HFFc6 (cell line): ENCODE results near the gene RMDN3. TPM values are rescaled to one million over a fixed set of nuclear protein-coding genes. Genes with fewer than 3 reads are reported as not detected.

ENCODE experiments used
- DNase-seq: peaks from one replicate; pipeline ENCODE4 v3.0.0-alpha.2; 2018
- H3K27ac Mint-ChIP-seq: 2 replicates; pipeline ENCODE4 v1.8.0; 2020; ENCODE audit warnings: mild to moderate bottlenecking, mixed read lengths
- H3K27me3 Mint-ChIP-seq: 2 replicates; pipeline ENCODE4 v1.8.0; 2021; ENCODE audit warnings: mild to moderate bottlenecking, moderate library complexity, mixed read lengths; ENCODE audit not compliant: insufficient read depth
- H3K36me3 Mint-ChIP-seq: 2 replicates; pipeline ENCODE4 v1.8.0; 2021; ENCODE audit warnings: low read depth, mixed read lengths
- H3K4me1 Mint-ChIP-seq: 2 replicates; pipeline ENCODE4 v1.8.0; 2020; ENCODE audit warnings: low read depth, mixed read lengths
- H3K4me3 Mint-ChIP-seq: 2 replicates; pipeline ENCODE4 v1.8.0; 2020; ENCODE audit warnings: mild to moderate bottlenecking, moderate library complexity, mixed read lengths
- H3K9me3 Mint-ChIP-seq: 2 replicates; pipeline ENCODE4 v1.8.0; 2020; ENCODE audit warnings: mild to moderate bottlenecking, mixed read lengths
- total RNA-seq, 6 experiments: library from RNA; stranded (reverse); fragmentation: NEBNext Ultra II Directional; extraction: Animal tissue kit (Norgen Biotek cat#: 25700); gene quantifications; 2 replicates in 1 of 6; 3 replicates in 5 of 6; pipeline ENCODE4 v1.2.3, GENCODE V29; 2021
- TF ChIP-seq, protein P1 (sequence below): fragments of 200-600 bp; sonication (generic); IDR thresholded peaks from 2 replicates; pipeline ENCODE4 v1.5.0; 2021; ENCODE audit warnings: antibody characterized with exemption, mild to moderate bottlenecking

RMDN3 gene
- total RNA-seq, 6 experiments from 2014 or later = 32.6 to 43.2 (median 35.6) TPM

DNA sequence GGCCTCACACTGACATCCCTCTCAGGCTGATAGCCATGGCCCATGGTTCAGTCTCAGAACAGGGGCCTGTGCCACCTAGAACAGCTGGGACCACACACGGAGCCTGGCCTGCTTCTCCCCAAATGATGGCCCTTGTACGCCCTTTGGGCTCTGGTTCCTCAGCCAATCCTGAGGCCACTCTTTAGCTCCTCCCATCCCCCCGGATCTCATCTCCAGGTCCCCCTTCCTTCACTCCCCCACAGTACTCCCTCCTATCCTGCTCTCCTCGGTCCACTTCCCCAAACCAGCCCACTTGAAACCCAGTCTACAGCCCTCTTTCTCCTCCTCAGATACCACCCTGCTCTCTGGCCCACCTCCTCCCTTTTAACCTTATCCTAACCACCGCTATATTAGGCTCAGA, 34.1 kb upstream of the RMDN3 start:
- H3K4me1 Mint-ChIP-seq = peaks cover 40% of the 10 kb centered on the region
- H3K27me3 Mint-ChIP-seq = no peaks in the 10 kb centered on the region
- no peaks in the 10 kb centered on the region for H3K9me3 Mint-ChIP-seq
- no peak overlapping the region for H3K4me3 Mint-ChIP-seq
- no peak for DNase-seq
- no peak overlapping the region for H3K27ac Mint-ChIP-seq
- H3K36me3 Mint-ChIP-seq = peaks cover 10% of the 10 kb centered on the region
- TF ChIP-seq, protein P1, sequence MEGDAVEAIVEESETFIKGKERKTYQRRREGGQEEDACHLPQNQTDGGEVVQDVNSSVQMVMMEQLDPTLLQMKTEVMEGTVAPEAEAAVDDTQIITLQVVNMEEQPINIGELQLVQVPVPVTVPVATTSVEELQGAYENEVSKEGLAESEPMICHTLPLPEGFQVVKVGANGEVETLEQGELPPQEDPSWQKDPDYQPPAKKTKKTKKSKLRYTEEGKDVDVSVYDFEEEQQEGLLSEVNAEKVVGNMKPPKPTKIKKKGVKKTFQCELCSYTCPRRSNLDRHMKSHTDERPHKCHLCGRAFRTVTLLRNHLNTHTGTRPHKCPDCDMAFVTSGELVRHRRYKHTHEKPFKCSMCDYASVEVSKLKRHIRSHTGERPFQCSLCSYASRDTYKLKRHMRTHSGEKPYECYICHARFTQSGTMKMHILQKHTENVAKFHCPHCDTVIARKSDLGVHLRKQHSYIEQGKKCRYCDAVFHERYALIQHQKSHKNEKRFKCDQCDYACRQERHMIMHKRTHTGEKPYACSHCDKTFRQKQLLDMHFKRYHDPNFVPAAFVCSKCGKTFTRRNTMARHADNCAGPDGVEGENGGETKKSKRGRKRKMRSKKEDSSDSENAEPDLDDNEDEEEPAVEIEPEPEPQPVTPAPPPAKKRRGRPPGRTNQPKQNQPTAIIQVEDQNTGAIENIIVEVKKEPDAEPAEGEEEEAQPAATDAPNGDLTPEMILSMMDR = no peak

DNA sequence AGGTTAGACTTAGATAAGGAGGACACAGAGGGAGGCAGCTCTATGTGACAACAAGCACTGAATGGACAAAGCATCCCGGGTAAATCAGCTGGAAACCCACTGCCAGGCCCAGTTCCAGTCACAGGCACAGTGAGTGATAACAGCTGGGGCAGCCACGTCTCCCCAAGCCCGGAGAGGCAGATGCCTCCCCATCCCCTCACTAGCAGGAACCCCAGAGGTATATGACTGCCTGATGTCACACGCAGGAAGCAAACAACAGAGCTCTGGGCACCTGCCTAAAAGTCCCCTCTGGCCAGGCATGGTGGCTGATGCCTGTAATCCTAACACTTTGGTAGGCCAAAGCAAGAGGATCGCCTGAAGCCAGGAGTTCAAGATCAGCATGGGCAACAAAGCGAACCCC, 32.9 kb upstream of the RMDN3 start:
- H3K36me3 Mint-ChIP-seq = peaks cover 6% of the 10 kb centered on the region
- DNase-seq = no peak
- TF ChIP-seq, protein P1 = no peak
- no peaks in the 10 kb centered on the region for H3K27me3 Mint-ChIP-seq
- no peak overlapping the region for H3K27ac Mint-ChIP-seq
- H3K9me3 Mint-ChIP-seq = no peaks in the 10 kb centered on the region
- no peak overlapping the region for H3K4me3 Mint-ChIP-seq
- H3K4me1 Mint-ChIP-seq = peaks cover 29% of the 10 kb centered on the region

DNA sequence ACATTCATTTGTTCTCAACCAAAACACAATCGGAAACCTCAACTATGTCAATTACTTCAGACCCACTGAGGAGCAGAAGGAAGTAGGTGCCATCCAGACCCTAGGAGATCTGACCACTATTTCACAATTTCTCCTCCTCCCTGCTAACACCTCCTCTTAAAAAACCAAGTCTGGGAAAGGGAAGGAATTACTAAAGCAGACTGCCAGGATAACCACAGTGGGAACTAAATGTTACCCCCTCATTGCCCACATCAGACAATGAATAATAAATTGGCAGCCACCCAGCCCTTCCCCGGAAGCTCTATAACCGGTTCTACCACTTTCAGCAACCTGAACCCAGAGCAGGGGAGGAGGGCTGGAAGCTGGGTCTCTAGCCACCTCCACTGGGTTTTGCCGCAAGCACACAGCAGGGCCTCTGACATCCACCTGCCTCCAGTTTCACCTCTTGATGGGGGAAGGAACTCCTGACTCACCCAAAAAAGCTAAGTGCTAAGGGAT, 32.3 kb upstream of the RMDN3 start:
- Mint-ChIP-seq H3K36me3 (0 out of 2 replicates have a peak, but pooled peaks cover 4% of the 10 kb centered on the region), H3K27me3 (no peaks in the 10 kb centered on the region), H3K27ac (peak overlapping the region; percentile 32; the same call in 1 of the 2 replicates), H3K9me3 (no peaks in the 10 kb centered on the region), H3K4me1 (peaks cover 23% of the 10 kb centered on the region), H3K4me3 (no peak overlapping the region)
- TF ChIP-seq, protein P1 = no peak
- DNase-seq = peak; percentile 27

DNA sequence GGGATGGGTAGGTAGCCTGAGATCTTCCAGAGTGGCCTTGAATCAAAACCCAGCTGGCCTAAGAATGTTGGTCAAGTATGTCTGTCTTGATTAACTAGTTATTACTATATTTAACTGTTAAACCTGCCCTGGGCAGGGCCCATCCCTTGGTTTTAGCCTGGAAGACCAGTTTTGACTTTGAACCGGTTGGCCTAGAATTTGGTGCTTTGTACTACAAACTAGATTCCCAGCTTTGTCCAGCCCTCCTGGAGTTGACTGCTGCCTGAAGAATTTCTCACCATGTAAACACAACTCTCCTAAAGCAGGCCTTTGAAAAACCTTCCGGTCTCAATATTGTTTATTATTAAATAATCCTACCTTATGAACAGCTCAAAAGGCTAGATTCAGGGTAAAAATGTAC, 30.8 kb upstream of the RMDN3 start:
- Mint-ChIP-seq H3K36me3 (no peaks in the 10 kb centered on the region), H3K4me1 (peaks cover 18% of the 10 kb centered on the region), H3K4me3 (no peak overlapping the region), H3K9me3 (no peaks in the 10 kb centered on the region), H3K27me3 (no peaks in the 10 kb centered on the region), H3K27ac (no peak overlapping the region; the same call in 1 of the 2 replicates)
- DNase-seq = no peak
- TF ChIP-seq, protein P1 = no peak

DNA sequence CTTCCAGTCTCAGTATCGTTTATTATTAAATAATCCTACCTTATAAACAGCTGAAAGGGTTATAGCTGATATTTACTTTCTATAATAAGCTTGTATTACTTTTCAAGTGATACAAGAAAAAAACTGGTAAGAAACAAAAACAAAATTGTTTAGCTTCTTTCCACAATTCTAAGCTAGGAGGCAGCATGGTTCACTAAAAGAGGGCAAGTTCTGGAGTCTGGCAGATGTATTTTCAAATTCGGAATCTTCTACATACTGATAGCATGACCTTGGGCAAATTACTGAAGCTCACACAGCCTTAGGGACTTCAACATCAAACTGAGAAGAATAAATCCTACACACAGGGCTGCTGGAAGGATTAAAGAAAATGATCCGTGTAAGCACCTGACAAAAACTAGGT, 30.1 kb upstream of the RMDN3 start:
- H3K9me3 Mint-ChIP-seq = no peaks in the 10 kb centered on the region
- H3K4me1 Mint-ChIP-seq = peaks cover 14% of the 10 kb centered on the region
- H3K27ac Mint-ChIP-seq = no peak overlapping the region; the same call in 1 of the 2 replicates
- DNase-seq = no peak
- H3K36me3 Mint-ChIP-seq = no peaks in the 10 kb centered on the region
- H3K4me3 Mint-ChIP-seq = no peak overlapping the region
- H3K27me3 Mint-ChIP-seq = no peaks in the 10 kb centered on the region
- TF ChIP-seq, protein P1 = peak; percentile 37
